SHP77 treated with DMSO at 0.1 percent for 48 hours (cell line): Measurements from ENCODE around the gene RNF166.
A peak's percentile ranks its signal among the peaks of the same experiment; 100 is the strongest.
"Not testable (repeated sequence)": the region's sequence is repeated elsewhere in the genome, so short reads cannot be mapped to it uniquely, and the experiment has no call there.

Source experiments
- DNase-seq: peaks from one replicate; lab custom pipeline; 2025; lab: John Stamatoyannopoulos, UW

The RNF166 gene

GRCh38 chr16:88673716-88674379 lies 32.4 kb downstream of the RNF166 start:
- DNase-seq: no peak

GRCh38 chr16:88672776-88673175 lies 33.4 kb downstream of the RNF166 start:
- DNase-seq: peak; percentile 32

- no peak for DNase-seq
These were observed 34.4 kb downstream of the RNF166 start for GRCh38 chr16:88671806-88672205.

- DNase-seq: no peak
These were observed 36.2 kb downstream of the RNF166 start for GRCh38 chr16:88669980-88670379.

GRCh38 chr16:88669493-88669892 lies 36.7 kb downstream of the RNF166 start:
- DNase-seq: not testable (repeated sequence)

- no peak for DNase-seq
These were observed 38.7 kb downstream of the RNF166 start for GRCh38 chr16:88667461-88667860.

GRCh38 chr16:88665570-88665969 lies 40.6 kb downstream of the RNF166 start:
- no peak for DNase-seq

- DNase-seq: no peak
These were observed 41.1 kb downstream of the RNF166 start for GRCh38 chr16:88665148-88665547.

GRCh38 chr16:88662843-88663606 lies 43.2 kb downstream of the RNF166 start, which contains the start of gene MVD:
Gene MVD (minus strand): TSS chr16:88663091. CDS start chr16:88663080, 11 bp downstream.
- DNase-seq: peak; percentile 95

GRCh38 chr16:88662222-88662842 lies 43.9 kb downstream of the RNF166 start:
- DNase-seq: no peak

GRCh38 chr16:88661468-88661867 lies 44.7 kb downstream of the RNF166 start:
- no peak for DNase-seq

GRCh38 chr16:88659160-88659559 lies 47.0 kb downstream of the RNF166 start:
- no peak for DNase-seq

GRCh38 chr16:88658714-88659113 lies 47.5 kb downstream of the RNF166 start:
- no peak for DNase-seq

GRCh38 chr16:88657371-88657770 lies 48.8 kb downstream of the RNF166 start:
- no peak for DNase-seq

GRCh38 chr16:88656291-88656980 lies 49.8 kb downstream of the RNF166 start:
- no peak for DNase-seq

- no peak for DNase-seq
These were observed 50.4 kb downstream of the RNF166 start for GRCh38 chr16:88655733-88656281.

- no peak for DNase-seq
These were observed 51.0 kb downstream of the RNF166 start for GRCh38 chr16:88655053-88655732.

- no peak for DNase-seq
These were observed 51.7 kb downstream of the RNF166 start for GRCh38 chr16:88654363-88655052.

GRCh38 chr16:88653596-88654362 lies 52.4 kb downstream of the RNF166 start:
- no peak for DNase-seq

GRCh38 chr16:88653101-88653500 lies 53.1 kb downstream of the RNF166 start:
- DNase-seq: no peak
